UCSD-AML1 (cell line): Measurements from ENCODE around the gene SGK1.
"Not testable (repeated sequence)": the region's sequence is repeated elsewhere in the genome, so short reads cannot be mapped to it uniquely, and the experiment has no call there.

ENCODE experiments used
- DNase-seq: peaks from one replicate; lab custom pipeline; 2025; ENCODE audit not compliant: unreplicated experiment; lab: John Stamatoyannopoulos, UW

Gene SGK1

DNA sequence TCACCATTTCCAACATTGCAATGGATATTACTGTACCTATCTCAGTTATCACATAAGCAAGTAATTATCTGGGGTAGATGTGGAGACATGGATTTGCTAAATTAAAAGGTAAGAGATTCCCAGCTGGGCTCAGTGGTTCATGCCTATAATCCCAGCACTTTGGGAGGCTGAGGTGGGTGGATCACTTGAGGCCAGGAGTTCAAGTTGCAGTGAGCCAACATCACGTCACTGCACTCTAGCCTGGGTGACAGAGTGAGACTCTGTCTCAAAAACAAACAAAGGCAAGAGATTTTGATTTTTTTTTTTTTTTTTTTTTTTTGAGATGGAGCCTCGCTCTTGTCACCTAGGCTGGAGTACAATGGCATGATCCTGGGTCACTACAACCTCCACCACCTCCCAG, 62.6 kb downstream of the SGK1 start:
- not testable (repeated sequence) for DNase-seq

DNA sequence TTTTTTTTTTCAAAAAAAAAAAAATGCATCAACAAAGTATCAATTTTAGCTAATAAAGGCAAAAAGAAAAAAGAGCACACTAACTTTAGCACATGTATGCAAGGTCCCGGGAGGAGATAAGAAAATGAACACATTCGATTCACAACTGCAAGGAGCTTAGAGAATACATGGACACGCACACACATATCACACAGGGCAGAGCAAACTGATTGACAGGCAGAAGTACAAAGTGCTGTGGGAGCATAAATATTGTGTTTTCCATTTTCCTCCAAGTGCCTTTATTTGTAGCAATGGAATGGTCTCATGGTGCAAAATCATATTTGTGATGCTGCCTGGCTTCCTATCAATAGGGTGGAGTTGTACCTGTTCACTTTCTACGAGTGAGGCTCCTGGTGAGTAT, 63.8 kb downstream of the SGK1 start:
- DNase-seq: no peak

DNA sequence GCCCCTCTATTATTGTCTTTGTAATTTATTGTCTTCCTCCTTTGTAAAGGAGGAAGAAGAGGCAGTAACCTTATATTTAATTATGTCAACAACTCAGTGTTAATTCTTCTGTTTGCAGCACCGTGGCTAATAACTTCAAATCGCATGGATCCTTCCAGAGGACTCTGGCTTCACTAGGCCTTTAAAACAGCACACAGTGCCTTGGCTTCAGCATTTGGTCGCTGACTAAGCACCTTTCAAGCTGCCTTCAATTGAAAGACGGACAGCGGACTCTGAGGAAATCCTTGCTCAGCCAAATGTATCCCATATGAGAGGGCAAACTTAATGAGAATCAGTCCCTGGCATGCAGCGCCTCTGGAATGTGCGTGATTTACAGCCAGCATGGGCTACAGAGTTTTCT, 64.2 kb downstream of the SGK1 start:
- DNase-seq: no peak

DNA sequence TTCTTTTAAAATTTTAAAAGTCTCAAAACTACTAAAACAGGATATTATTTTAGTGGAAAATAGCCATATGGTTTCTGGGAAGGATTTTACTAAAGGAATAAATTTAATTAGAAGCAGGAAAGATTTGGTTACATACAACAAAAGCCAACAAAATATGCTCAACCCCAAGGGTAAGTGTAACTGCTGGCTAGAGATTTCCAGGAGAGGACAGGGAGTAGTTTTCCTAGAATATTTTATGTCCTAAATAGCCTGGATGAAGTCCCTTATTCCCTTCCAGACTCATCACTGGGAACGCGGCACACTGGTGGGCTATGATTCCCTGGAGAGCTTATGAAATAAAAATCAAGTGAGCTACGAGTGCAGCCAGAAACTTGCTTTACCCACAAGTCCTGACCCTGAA, 66.6 kb downstream of the SGK1 start:
- no peak for DNase-seq

DNA sequence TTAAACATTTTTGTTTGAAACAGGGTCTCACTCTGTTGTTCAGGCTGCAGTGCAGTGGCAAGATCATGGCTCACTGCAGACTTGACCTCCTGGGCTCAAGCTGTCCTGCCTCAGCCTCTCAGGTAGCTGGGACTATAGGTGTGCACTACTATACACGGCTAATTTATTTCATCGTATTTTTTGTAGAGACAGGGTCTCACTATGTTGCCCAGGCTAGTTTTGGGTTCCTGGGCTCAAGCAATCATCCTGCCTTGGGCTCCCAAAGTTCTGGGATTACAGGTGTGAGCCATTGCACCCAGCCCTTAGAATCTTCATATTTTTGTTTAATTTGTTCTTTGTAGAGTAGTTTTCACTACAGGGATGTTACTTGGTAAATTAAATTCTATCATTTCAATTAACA, 67.1 kb downstream of the SGK1 start:
- no peak for DNase-seq

DNA sequence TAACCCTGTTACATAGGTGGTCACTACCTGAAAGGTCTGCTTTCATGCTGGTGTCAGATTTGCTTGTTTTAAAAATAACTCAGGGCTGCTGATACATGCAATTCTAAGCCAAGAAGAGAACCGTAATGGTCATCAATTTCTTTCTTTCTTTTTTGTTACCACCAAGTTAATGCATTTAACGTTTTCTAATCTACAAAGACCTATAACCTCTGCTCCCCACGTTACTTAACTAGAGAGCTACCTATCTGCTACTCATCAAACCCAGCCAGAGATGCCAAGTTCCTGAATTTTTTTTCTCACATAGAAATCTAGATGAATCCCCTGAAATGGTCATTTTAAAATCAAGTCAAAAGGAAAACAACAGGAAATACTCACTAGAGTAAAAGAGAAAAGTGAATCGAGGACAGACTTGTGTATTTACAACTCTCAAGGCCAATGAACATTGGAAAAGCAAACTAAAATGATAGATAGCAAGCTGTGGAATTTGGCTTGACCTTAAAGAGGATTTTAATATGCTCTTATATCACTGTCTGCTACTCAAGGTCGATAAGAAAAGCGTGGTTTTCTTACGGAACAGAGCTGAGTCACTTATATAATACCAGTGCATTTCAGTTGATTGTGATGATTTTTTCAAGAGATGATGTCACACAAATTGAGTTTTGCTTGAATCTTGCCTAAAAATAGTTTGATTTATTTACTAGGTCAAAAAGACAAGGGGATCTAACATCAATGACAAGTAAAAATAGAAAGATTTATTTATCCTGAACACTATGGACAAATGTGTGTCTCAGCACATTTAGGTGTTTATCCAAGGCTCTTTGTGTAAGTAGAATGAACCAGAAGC, 67.9 kb downstream of the SGK1 start:
- DNase-seq: no peak

DNA sequence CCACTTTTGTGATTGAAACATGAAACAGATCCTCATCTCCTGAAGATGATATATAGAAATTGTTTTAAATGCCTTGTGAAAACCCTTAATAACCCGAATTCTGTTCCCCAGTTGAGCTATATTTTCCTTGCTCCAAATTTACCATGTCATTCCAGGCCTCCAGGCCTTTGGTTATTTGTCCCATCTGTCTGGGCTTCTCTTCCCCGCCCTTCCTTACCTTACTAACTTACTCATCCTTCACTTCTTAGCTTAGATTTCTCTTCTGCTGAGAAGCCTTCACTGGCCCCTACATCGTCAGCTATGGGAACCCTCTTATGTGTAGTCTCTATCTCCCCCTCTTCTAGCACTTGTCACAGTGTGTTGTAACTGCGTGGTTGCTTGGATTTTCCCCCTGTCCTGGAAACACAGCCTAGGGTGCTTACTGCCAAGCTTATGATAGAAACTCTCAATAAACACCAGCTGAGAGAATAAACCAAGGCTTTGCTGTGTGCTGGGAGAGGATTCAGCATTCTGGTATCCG, 68.6 kb downstream of the SGK1 start:
- no peak for DNase-seq

DNA sequence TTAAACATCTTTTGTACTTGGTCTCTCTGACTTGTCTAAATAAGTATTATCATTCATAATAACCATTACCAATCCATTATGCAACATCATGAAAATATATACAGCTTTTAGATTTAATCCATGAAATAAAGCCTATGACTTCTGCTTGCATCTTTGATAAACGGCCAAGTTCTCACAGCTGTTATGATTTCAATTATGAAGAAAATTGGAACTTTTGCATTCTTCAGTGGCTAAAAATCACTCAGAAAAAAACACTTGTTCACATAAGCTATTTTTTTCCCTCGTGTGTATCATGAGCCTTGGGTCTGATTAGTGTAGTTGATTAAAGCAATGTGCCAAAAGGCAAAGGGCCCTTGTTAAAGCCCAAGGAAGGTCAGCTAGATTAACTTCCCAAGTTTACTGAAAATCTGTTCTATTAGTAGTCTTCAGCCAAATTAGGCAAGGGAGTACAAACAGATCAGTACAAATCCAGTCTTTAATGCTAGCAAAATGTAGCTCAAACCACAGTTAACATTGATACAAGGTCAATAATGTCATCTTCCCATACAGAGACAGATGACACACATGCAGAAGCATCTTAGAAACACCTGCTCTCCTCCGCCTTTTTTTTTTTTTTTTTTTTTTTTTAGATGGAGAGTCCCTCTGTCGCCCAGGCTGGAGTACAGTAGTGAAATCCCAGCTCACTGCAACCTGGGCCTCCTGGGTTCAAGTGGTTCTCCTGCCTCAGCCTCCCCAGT, 69.9 kb downstream of the SGK1 start:
- DNase-seq: no peak

DNA sequence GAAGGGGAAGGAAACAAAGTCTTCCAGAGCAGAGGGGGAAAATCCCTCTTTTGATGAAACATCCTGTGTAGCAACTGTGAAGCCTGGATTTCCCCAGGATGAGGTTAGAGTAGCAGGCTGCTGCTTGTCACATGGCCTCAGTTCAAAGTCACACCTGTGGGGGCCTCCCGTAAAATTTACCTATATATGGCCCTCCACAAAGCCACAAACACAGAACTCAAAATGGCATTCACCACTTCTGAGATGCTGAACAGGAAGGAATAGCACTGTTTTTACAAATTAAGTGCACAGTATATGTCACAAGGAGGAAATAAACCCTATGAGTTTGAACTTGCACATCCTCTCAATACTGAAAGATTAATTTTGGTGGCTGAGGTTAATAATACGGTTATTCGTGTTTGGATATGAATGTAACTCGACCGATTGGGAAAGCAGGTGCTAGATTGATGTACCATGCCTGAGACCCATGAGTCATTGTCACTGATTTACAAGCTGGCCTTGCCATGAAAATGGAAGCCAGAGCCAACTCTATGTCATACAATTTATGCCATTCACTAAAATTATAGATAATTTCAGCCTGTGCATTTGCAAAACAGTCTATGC, 70.6 kb downstream of the SGK1 start:
- DNase-seq: peak; percentile 15

DNA sequence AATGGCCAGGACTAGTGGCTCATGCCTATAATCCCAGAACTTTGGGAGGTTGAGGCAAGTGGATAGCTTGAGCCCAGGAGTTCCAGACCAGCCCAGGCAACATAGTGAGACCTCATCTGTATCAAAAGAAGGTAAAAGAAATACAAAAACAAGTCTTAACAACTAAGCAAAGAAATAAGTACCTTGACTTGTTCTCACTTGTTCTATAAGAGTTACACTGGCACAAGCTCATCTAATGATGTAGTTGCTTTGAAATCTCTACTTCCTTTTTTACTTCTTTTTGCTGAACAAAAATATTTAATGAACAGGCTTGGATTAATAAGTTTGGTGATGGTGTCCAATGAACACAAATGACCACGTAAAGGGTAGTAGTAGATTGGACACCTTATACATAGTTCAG, 72.2 kb downstream of the SGK1 start:
- no peak for DNase-seq

DNA sequence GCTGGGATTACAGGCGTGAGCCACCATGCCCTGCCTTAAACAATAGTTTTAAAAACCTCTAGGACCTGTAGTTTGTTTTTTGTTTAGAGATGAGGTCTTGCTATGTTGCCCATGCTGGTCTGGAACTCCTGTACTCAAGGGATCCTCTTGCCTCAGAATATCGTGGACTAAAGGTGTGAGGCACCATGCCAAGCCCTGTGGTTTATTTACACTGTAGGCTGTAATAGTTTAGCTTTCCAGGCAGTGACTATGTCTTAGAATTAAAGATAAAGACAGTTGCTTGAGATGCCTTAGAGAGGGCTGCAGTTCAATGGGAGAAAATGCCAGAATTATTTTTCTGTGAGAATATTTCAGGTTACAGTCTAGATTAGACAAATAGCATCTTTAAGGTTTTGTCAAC, 72.9 kb downstream of the SGK1 start:
- DNase-seq: no peak

DNA sequence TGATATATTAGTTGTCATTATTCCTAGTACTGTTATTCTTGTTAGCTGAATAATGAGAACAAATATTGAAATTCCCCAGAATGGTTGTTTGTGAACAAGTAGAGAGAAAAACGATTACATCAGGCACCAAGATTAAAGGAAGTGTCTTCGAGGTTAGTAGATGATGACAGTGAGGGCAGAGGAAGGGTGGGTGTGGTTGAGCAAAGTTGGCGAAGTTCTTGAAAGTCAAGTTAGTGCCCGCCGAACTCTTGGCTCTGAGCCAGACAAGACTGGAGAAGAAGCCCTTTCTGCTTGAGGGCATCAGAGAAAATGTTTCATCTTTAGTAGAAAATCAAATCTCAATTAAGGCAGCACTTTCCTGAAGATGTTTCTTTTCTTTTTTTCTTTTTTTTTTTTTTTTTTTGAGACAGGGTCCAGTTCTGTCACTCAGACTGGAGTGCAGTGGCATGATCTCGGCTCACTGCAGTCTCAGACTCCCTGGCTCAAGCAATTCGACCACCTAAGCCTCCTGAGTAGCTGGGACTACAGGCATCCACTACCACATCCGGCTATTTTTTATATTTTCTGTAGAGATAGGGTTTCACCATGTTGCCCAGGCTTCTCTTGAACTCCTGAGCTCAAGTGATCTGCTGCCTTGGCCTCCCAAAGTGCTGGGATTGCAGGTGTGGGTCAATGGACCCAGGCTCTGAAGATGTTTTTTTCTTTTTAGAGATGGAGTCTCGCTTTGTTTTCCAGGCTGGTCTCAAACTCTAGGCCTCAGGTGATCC, 77.1 kb downstream of the SGK1 start:
- no peak for DNase-seq

DNA sequence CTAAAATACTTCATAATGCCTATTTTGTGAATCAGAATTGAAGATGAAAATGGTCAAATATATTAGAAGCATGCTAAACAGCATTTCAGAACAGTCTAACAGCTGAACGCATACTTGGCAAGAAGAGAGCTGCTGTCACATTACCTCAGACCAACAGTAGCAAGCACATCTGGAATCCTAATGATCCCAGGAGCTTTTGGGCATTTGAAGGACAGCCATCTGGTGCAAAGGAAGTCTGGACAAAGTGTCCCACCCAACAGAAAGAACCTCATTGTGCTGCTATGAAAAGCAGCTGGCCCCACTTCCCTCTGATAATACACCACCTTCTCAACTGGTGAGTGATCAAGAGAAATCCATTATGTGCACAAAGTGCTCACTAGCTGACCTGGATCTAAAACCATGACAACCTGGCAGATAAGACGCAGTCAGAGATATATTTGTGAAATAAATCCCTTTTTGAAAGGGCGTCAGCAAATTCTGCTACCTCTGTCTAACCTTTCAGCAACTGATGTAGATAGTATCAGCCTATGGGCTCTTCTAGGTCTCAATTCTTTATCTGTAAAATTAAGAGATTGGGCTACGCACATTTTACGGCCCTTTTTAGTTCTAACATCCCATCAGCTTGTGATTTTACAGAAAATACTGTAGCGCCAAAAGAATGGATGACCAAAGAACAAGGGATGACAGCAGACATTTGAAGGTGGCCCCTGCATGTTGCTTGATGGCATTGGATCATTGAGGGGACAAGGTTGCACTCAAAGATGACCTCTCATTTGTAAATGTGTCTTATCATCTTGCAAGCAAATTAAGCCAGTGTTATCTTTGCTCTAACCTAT, 78.7 kb downstream of the SGK1 start:
- DNase-seq: no peak

DNA sequence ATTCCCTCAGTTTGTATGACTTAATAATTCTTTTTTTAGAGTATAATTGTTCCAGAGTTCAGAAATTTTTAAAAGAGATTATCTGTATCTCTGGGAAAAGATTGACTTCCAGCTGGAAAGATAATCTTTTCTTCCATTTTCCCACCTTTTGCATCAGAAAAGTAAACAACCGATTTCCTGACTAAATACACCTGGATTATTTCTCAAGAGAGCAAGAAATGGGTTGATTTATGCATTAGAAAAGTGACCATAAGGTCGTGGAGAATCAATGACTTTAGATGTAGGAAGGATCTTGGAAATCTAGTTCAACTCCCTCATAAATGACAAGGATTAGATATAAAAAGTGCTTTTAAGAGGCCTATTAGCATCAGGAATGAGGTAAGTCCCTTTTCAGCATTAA, 79.9 kb downstream of the SGK1 start:
- DNase-seq: no peak

DNA sequence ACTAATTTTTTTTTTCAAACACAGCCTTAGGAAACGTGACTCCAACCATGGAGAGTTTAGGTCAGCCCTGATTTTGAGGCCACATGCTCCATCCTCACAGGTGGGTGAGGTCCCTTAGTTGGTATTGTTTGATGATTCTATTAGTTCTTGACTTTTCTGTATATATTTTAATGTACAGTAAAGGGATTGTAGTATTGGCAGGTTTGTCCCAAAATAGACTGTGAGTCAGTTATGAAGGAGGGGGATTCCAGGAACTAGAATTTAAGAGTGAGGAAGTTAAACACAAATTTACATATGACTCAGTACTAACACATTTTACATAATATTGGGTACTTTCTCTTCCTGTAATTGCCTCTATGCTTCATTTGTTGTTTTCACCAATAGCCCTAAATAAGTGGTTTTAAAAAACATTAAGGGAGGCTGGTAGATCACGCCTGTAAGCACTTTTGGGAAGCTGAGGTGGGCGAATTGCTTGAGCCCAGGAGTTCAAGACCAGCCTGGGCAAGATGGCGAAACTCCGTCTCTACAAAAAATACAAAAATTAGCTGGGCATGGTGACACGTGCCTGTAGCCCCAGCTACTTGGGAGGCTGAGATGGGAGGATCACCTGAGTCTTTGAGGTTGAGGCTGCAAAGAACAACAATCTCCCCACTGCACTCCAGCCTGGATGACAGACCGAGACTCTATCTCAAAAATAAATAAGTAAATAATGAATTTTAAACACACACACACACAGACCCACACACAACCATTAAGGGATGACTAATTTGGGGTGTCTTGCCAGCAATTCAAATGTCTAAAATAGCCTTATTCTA, 81.8 kb downstream of the SGK1 start:
- no peak for DNase-seq

DNA sequence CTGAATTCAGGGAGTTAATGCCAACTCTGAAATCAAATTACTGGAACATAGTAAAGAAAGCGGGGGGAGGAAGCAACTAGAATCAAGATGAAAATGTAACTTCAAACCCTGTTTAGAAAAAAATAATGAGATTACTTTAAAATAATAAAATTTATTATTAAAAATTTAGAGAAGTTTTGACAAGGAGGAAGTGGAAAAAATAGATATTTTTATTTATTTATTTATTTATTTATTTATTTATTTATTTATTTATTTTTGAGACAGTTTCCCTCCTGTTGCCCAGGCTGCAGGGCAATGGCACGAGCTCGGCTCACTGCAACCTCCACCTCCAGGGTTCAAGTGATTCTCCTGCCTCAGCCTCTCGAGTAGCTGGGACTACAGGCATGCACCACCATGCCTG, 82.6 kb downstream of the SGK1 start:
- not testable (repeated sequence) for DNase-seq

DNA sequence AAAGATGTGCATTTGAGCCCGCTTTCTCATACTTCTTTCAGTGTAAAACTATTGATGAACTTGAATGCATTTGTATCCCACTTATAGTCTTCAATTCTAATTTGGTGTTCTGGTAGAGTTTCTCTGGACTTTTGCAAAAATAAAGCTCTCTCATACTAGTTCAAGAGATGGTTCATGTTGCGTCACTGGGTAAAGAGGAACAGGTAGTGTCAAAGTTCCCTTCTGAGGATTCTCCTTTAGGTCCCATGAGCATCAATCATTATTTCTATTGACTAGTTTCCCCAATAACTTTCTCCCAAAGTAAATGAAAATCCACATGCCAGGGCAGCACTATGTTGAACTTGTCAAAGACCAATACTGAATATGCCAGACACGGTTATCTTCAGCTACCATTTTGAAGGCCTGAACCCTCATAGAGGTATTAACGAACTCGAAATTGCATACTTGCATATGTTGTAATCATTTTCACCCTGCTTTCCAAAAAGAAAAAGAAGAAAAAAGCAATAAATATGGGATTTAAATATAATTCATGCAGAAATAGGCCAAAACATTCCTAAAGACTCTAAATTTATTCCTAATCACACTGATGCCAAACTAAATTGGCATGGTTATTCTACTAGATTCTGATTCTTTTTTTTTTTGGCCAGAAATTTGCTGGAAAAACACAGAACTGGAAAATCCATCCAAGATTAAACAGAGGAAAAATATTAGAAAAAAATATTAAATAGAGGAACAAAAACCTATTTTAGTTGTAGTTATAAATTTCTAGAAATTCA, 84.5 kb downstream of the SGK1 start:
- no peak for DNase-seq

DNA sequence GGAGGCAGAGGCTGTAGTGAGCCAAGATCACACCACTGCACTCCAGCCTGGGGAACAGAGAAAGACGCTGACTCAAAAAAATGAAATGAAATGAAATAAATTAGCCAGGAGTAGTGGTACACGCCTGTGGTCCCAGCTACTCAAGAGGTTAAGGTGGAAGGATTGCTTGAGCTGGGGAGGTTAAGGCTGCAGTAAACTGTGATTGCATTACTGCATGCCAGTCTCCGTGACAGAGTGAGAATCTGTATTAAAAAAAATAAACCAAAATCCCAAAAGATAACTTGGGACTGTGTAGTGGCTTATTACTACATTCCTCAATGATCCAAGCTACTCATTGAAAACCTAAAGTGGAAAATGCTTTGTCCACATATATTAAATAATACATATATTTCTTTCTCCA, 87.0 kb downstream of the SGK1 start:
- DNase-seq: no peak
